ENCODE data around the gene CDH13. TPM values are rescaled to one million over a fixed set of nuclear protein-coding genes. Genes with fewer than 3 reads are reported as not detected.

Gene CDH13
- polyA plus RNA-seq, 2 of the 4 experiments (the other 2 are of a cell fraction) = not detected

GRCh38 chr16:83215406-83216001 is 588.7 kb downstream of the CDH13 start (continued):
- TF ChIP-seq HES2 (IDR thresholded peaks at IDR 0.05) (no peak), ZC3H11A (IDR thresholded peaks at IDR 0.05) (no peak), MAFK (IDR thresholded peaks at IDR 0.05; ENCODE audit: partially characterized antibody) (no peak), RNF2 (IDR thresholded peaks at IDR 0.05; ENCODE audit: borderline replicate concordance, low read depth) (no peak), ATOH8 (CRISPR knock-in tag; IDR thresholded peaks at IDR 0.05; ENCODE audit: low read depth) (no peak), HDAC2 (IDR thresholded peaks at IDR 0.05) (no peak)

GRCh38 chr16:83219285-83219684 is 592.5 kb downstream of the CDH13 start:
- no peak for TF ChIP-seq CBX2 (IDR thresholded peaks at IDR 0.05; ENCODE audit: borderline replicate concordance, low read depth)
- TF ChIP-seq BCL3 (IDR thresholded peaks at IDR 0.05) = no peak
- no peak for TF ChIP-seq MAZ (IDR thresholded peaks at IDR 0.05; ENCODE audit: borderline replicate concordance, low read depth, low read length)
- no peak for TF ChIP-seq CBX8 (IDR thresholded peaks at IDR 0.05)
- no peak for TF ChIP-seq FOXS1 (CRISPR knock-in tag; IDR thresholded peaks at IDR 0.05)
- no peak for TF ChIP-seq EHF (CRISPR knock-in tag; IDR thresholded peaks at IDR 0.05)
- TF ChIP-seq JUN (IDR thresholded peaks at IDR 0.05) = no peak
- no peak for TF ChIP-seq EP300 (IDR thresholded peaks at IDR 0.05)
- TF ChIP-seq HES2 (IDR thresholded peaks at IDR 0.05) = no peak
- no peak for TF ChIP-seq HEYL (CRISPR knock-in tag; IDR thresholded peaks at IDR 0.05)
- TF ChIP-seq HOXB5 (CRISPR knock-in tag; IDR thresholded peaks at IDR 0.05) = no peak
- no peak for TF ChIP-seq NFE2L2 (conservative IDR thresholded peaks at IDR 0.05; ENCODE audit: low read length)
- no peak for TF ChIP-seq EHMT2 (IDR thresholded peaks at IDR 0.05; ENCODE audit: low read depth)
- no peak for TF ChIP-seq HDAC2 (IDR thresholded peaks at IDR 0.05)
- no peak for TF ChIP-seq JUNB (IDR thresholded peaks at IDR 0.05)
- TF ChIP-seq MYC (IDR thresholded peaks at IDR 0.05; ENCODE audit: borderline replicate concordance, low read length) = no peak
- ATAC-seq = no peak

GRCh38 chr16:83220066-83220465 is 593.3 kb downstream of the CDH13 start:
- no peak for FAIRE-seq
- CTCF ChIA-PET = no interaction called here
- ATAC-seq = no peak
- no peaks in the 10 kb centered on the region for H3K4me1 ChIP-seq
- no peak overlapping the region for H3K27ac ChIP-seq
- no peak overlapping the region for H3K4me2 ChIP-seq
- DNase-seq (ENCODE audit: low read depth in 1 of 2, low spot score in 1 of 2) = no peak
- no peaks in the 10 kb centered on the region for H3K9me3 ChIP-seq
- WGBS (ENCODE audit: missing lambda C conversion rate) = 25% methylated on average over 9 of the region's 9 CpGs
- TF ChIP-seq PBX3 (IDR thresholded peaks at IDR 0.05) = no peak
- TF ChIP-seq RAD21 (conservative IDR thresholded peaks at IDR 0.05 in 1 of 2, IDR thresholded peaks at IDR 0.05 in 1 of 2) = no peak
- TF ChIP-seq ELK1 (IDR thresholded peaks at IDR 0.05; ENCODE audit: low read depth, low read length) = no peak
- POLR2A ChIA-PET = no interaction called here
- H3K4me3 ChIP-seq = no peak overlapping the region

More at GRCh38 chr16:83219285-83219684, 592.5 kb downstream of the CDH13 start:
- POLR2A ChIA-PET = no interaction called here
- CTCF ChIA-PET = no interaction called here
- WGBS (ENCODE audit: missing lambda C conversion rate) = 3% methylated on average over 2 of the region's 2 CpGs
- Histone ChIP-seq H3K4me1 (no peaks in the 10 kb centered on the region), H3K27ac (no peak overlapping the region), H3K9me3 (no peaks in the 10 kb centered on the region), H3K4me2 (no peak overlapping the region), H3K4me3 (no peak overlapping the region)
- DNase-seq (ENCODE audit: low read depth in 1 of 2, low spot score in 1 of 2) (no peak), FAIRE-seq (no peak)
